ENCODE results near the gene KIAA1217. TPM values are rescaled to one million over a fixed set of nuclear protein-coding genes. Genes with fewer than 3 reads are reported as not detected.

Gene KIAA1217
- total RNA-seq, 1 experiment from 2014 or later = 7.8 TPM

GRCh38 chr10:24432478-24433416, 223.8 kb downstream of the KIAA1217 start:
- peaks cover 0 to 10% of the 10 kb centered on the region in 2 experiments; a peak in 1 of 4 replicates for H3K4me1 ChIP-seq (ENCODE audit: control insufficient read depth in 1 of 2, insufficient read depth in 2 of 2, low read length in 2 of 2)
- H3K9me3 ChIP-seq (ENCODE audit: control insufficient read depth in 1 of 2, insufficient read depth in 1 of 2, low read depth in 1 of 2, low read length in 2 of 2) = no peaks in the 10 kb centered on the region
- no TSS peak for BruUV-seq (replicated peaks)
- H4K20me1 ChIP-seq (ENCODE audit: insufficient read depth) = no peaks in the 10 kb centered on the region
- DNase-seq (ENCODE audit: low read depth, low spot score) (no peak), ATAC-seq (no peak)
- H3K4me2 ChIP-seq (ENCODE audit: low read length) = no peak overlapping the region
- no peaks in the 10 kb centered on the region for H3K9me2 ChIP-seq (ENCODE audit: insufficient read depth)
- H3K4me3 ChIP-seq (replicated peaks in 1 of 2; ENCODE audit: low read depth in 1 of 2, low read length in 2 of 2) = no peak overlapping the region
- H3K9ac ChIP-seq (ENCODE audit: low read length) = no peak overlapping the region
- RAD21 ChIA-PET (ENCODE audit: low non-redundant PET in 1 of 2, low total read pairs in 2 of 2, uncharacterized antibody in 2 of 2, unreplicated experiment in 2 of 2) = no interaction called here
- CTCF ChIA-PET = no interaction called here
- POLR2A ChIA-PET = no interaction called here
- intact Hi-C loops (cut with micrococcal nuclease) = no loop called here
- no peak overlapping the region for H2AFZ ChIP-seq (ENCODE audit: low read depth, low read length, poor library complexity, severe bottlenecking)
- H3K27me3 ChIP-seq (ENCODE audit: insufficient read depth, low read length) = no peaks in the 10 kb centered on the region
- no peak for TF ChIP-seq ZNF274 (IDR thresholded peaks at IDR 0.05; ENCODE audit: low read depth, low read length)
- no peak for TF ChIP-seq EGR1 (IDR thresholded peaks at IDR 0.05; ENCODE audit: low read depth)
- TF ChIP-seq ZFX (IDR thresholded peaks at IDR 0.05) = no peak
- no peak for TF ChIP-seq CEBPB (IDR thresholded peaks at IDR 0.05; ENCODE audit: low read depth)
- TF ChIP-seq SRF (IDR thresholded peaks at IDR 0.05; ENCODE audit: low read depth) = no peak
- TF ChIP-seq EZH2phosphoT487 (IDR thresholded peaks at IDR 0.05; ENCODE audit: borderline replicate concordance) = no peak
- TF ChIP-seq ELF1 (IDR thresholded peaks at IDR 0.05; ENCODE audit: borderline replicate concordance, low read depth) = no peak
- TF ChIP-seq POLR2AphosphoS5 (IDR thresholded peaks at IDR 0.05; ENCODE audit: low read depth, low read length) = no peak
- TF ChIP-seq, protein P1, sequence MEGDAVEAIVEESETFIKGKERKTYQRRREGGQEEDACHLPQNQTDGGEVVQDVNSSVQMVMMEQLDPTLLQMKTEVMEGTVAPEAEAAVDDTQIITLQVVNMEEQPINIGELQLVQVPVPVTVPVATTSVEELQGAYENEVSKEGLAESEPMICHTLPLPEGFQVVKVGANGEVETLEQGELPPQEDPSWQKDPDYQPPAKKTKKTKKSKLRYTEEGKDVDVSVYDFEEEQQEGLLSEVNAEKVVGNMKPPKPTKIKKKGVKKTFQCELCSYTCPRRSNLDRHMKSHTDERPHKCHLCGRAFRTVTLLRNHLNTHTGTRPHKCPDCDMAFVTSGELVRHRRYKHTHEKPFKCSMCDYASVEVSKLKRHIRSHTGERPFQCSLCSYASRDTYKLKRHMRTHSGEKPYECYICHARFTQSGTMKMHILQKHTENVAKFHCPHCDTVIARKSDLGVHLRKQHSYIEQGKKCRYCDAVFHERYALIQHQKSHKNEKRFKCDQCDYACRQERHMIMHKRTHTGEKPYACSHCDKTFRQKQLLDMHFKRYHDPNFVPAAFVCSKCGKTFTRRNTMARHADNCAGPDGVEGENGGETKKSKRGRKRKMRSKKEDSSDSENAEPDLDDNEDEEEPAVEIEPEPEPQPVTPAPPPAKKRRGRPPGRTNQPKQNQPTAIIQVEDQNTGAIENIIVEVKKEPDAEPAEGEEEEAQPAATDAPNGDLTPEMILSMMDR (IDR thresholded peaks at IDR 0.05 in 2 of 3, conservative IDR thresholded peaks at IDR 0.05 in 1 of 3; ENCODE audit: borderline replicate concordance in 1 of 3, insufficient read depth in 1 of 3, low read depth in 2 of 3, low read length in 2 of 3) = no peak
- TF ChIP-seq RAD21 (IDR thresholded peaks at IDR 0.05; ENCODE audit: low read depth) = no peak
- no peak for TF ChIP-seq YY1 (IDR thresholded peaks at IDR 0.05; ENCODE audit: extremely low read depth, insufficient replicate concordance, low read depth, low read length)
- TF ChIP-seq, protein P2, sequence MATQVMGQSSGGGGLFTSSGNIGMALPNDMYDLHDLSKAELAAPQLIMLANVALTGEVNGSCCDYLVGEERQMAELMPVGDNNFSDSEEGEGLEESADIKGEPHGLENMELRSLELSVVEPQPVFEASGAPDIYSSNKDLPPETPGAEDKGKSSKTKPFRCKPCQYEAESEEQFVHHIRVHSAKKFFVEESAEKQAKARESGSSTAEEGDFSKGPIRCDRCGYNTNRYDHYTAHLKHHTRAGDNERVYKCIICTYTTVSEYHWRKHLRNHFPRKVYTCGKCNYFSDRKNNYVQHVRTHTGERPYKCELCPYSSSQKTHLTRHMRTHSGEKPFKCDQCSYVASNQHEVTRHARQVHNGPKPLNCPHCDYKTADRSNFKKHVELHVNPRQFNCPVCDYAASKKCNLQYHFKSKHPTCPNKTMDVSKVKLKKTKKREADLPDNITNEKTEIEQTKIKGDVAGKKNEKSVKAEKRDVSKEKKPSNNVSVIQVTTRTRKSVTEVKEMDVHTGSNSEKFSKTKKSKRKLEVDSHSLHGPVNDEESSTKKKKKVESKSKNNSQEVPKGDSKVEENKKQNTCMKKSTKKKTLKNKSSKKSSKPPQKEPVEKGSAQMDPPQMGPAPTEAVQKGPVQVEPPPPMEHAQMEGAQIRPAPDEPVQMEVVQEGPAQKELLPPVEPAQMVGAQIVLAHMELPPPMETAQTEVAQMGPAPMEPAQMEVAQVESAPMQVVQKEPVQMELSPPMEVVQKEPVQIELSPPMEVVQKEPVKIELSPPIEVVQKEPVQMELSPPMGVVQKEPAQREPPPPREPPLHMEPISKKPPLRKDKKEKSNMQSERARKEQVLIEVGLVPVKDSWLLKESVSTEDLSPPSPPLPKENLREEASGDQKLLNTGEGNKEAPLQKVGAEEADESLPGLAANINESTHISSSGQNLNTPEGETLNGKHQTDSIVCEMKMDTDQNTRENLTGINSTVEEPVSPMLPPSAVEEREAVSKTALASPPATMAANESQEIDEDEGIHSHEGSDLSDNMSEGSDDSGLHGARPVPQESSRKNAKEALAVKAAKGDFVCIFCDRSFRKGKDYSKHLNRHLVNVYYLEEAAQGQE (IDR thresholded peaks at IDR 0.05; ENCODE audit: low read depth) = no peak
- no peak for TF ChIP-seq JUND (IDR thresholded peaks at IDR 0.05)
- TF ChIP-seq FOSL1 (IDR thresholded peaks at IDR 0.05; ENCODE audit: low read depth) = no peak
- TF ChIP-seq MAX (IDR thresholded peaks at IDR 0.05) = no peak
- no peak for TF ChIP-seq POLR2A (IDR thresholded peaks at IDR 0.05; ENCODE audit: borderline replicate concordance, extremely low read depth, insufficient read depth, insufficient read length)
- no peak for TF ChIP-seq SP1 (IDR thresholded peaks at IDR 0.05; ENCODE audit: low read depth)
- H3K27ac ChIP-seq (ENCODE audit: low read depth, low read length) = no peak overlapping the region
- H3K79me2 ChIP-seq (ENCODE audit: insufficient read depth, low read length) = no peaks in the 10 kb centered on the region
- H3K36me3 ChIP-seq (ENCODE audit: control insufficient read depth in 1 of 2, insufficient read depth in 2 of 2, low read length in 2 of 2) = no peaks in the 10 kb centered on the region
